Prostate gland (tissue), 2 donors: Measurements from ENCODE around the gene DMD. TPM values are rescaled to one million over a fixed set of nuclear protein-coding genes. Genes with fewer than 3 reads are reported as not detected.

Experiments
- DNase-seq: peaks from one replicate; pipeline ENCODE4 v3.0.0-alpha.2; 2019; ENCODE audit warnings: low spot score
- H3K27ac ChIP-seq, 2 donors: fragments of 200-600 bp; sonication (generic); 2 replicates each; pipeline ENCODE4 v1.5.1; 2017 to 2019
- H3K27me3 ChIP-seq: fragments of 200-600 bp; sonication (generic); replicated peaks from 2 replicates; pipeline ENCODE4 v1.5.1; 2019; ENCODE audit not compliant: insufficient read depth
- H3K36me3 ChIP-seq, 2 donors: fragments of 200-600 bp; sonication (generic); 1 replicate in 1 of 2; 2 replicates in 1 of 2; pipeline versions ENCODE4 v1.5.1 to v1.8.1; 2017 to 2019
- H3K4me1 ChIP-seq: fragments of 200-600 bp; sonication (generic); replicated peaks from 2 replicates; pipeline ENCODE4 v1.5.1; 2019
- H3K4me3 ChIP-seq, 2 donors: fragments of 200-600 bp; sonication (generic); 2 replicates each; pipeline ENCODE4 v1.5.1; 2017 to 2019
- H3K9me3 ChIP-seq: fragments of 200-600 bp; sonication (generic); 2 replicates; pipeline ENCODE4 v1.5.1; 2017
- POLR2A ChIP-seq: fragments of 450-650 bp; IDR thresholded peaks from one replicate; pipeline ENCODE4 v1.6.1; 2016; ENCODE audit warnings: antibody characterized with exemption, mild to moderate bottlenecking
- POLR2AphosphoS5 ChIP-seq: sonication (generic); formaldehyde crosslinking; IDR thresholded peaks from one replicate; pipeline ENCODE4 v1.6.1; 2017; ENCODE audit warnings: antibody characterized with exemption
- WGBS: methylation state at CpG from one replicate; pipeline ENCODE4 v1.1.5; 2018; 5-methylcytosine and 5-hydroxymethylcytosine counted together
- intact Hi-C: fragments of 100-400 bp; cut with DNase I; formaldehyde crosslinking; loops from one replicate; pipeline ENCODE4 v1.14.2; 2022
- total RNA-seq, 2 donors: library from RNA; depleted of rRNA; stranded (reverse); fragments of >200 nt; gene quantifications; one replicate each; pipeline ENCODE4 v1.1.0, GENCODE V29; 2016
- TF ChIP-seq, protein P1 (sequence below), 4 experiments: fragments of 200-600 bp in 2 of 4; fragments of 450-650 bp in 2 of 4; sonication (generic) in 2 of 4; IDR thresholded peaks; 1 replicate in 3 of 4; 2 replicates in 1 of 4; pipeline ENCODE4 v1.5.1; 2016 to 2019; ENCODE audit warnings: antibody characterized with exemption in 4 of 4, mild to moderate bottlenecking in 2 of 4, moderate library complexity in 2 of 4

The DMD gene
- total RNA-seq, 2 donors from 2014 or later = 17.6 to 34.8 TPM

- H3K9me3 ChIP-seq = no peaks in the 10 kb centered on the region
- 30% methylated on average over 3 of the region's 3 CpGs for WGBS
- H3K4me1 ChIP-seq = no peaks in the 10 kb centered on the region
- H3K36me3 ChIP-seq = no peaks in the 10 kb centered on the region
- TF ChIP-seq POLR2A = no peak
- TF ChIP-seq, protein P1, sequence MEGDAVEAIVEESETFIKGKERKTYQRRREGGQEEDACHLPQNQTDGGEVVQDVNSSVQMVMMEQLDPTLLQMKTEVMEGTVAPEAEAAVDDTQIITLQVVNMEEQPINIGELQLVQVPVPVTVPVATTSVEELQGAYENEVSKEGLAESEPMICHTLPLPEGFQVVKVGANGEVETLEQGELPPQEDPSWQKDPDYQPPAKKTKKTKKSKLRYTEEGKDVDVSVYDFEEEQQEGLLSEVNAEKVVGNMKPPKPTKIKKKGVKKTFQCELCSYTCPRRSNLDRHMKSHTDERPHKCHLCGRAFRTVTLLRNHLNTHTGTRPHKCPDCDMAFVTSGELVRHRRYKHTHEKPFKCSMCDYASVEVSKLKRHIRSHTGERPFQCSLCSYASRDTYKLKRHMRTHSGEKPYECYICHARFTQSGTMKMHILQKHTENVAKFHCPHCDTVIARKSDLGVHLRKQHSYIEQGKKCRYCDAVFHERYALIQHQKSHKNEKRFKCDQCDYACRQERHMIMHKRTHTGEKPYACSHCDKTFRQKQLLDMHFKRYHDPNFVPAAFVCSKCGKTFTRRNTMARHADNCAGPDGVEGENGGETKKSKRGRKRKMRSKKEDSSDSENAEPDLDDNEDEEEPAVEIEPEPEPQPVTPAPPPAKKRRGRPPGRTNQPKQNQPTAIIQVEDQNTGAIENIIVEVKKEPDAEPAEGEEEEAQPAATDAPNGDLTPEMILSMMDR (IDR thresholded peaks at IDR 0.05) = no peak
- TF ChIP-seq POLR2AphosphoS5 = no peak
- intact Hi-C loops = no loop called here
- H3K27me3 ChIP-seq = no peaks in the 10 kb centered on the region
- H3K27ac ChIP-seq = no peak overlapping the region
- no peak overlapping the region for H3K4me3 ChIP-seq
- DNase-seq = no peak
Observed at GRCh38 chrX:31629195-31629594, 1582.2 kb downstream of the DMD start.

DNA sequence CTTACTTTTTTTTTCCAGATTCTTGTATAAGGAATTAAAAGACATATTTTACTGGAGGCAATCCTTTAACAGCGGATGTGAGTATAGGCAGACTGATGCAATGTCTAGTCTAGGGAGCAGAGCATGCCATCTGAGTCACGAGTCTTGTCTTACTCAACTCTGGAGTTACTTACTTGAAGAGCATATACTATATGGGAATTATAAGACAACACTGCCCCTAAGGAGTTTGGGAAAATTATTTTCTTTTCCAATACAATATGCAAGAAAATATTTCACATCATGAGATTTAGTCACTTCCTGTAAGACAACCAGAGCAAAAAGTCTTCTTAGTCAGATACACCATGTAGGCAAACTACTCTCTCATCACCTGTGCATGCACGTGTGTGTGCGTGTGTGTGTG is 1602.2 kb downstream of the DMD start:
- no peaks in the 10 kb centered on the region for H3K4me1 ChIP-seq
- no peaks in the 10 kb centered on the region for H3K27me3 ChIP-seq
- intact Hi-C loops = no loop called here
- no peak overlapping the region for H3K4me3 ChIP-seq
- no peak for DNase-seq
- no peaks in the 10 kb centered on the region for H3K9me3 ChIP-seq
- H3K27ac ChIP-seq = no peak overlapping the region
- no peaks in the 10 kb centered on the region for H3K36me3 ChIP-seq
- TF ChIP-seq, protein P1 (IDR thresholded peaks at IDR 0.05) = no peak
- TF ChIP-seq POLR2A = no peak
- 64% methylated on average over 4 of the region's 4 CpGs for WGBS

DNA sequence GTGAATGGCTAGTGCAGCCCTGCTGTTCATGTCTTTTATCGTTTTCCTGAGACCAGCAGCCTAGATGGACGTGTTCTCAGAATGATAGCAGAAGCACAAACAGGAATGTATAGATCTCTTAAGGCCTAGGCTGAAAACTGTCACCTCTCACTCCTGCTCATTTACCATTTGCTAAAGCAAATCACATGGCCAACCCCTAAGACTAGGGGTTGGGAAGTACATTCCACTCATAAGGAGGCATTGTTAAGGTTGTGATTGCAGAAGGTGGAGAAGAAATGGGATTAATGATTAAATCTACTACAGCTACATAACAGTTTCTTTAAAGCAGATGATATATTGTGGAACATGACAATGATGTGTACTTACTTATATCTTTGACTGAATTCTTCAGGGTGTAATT is 1602.7 kb downstream of the DMD start:
- 95% methylated on average over 2 of the region's 2 CpGs for WGBS
- TF ChIP-seq, protein P1 (IDR thresholded peaks at IDR 0.05) = no peak
- no peak for TF ChIP-seq POLR2AphosphoS5
- no peak for TF ChIP-seq POLR2A

GRCh38 chrX:31606771-31607170 is 1604.6 kb downstream of the DMD start:
- DNase-seq = no peak
- WGBS = 88% methylated on average over 4 of the region's 4 CpGs
- Histone ChIP-seq H3K4me3 (no peak overlapping the region), H3K36me3 (no peaks in the 10 kb centered on the region), H3K27me3 (no peaks in the 10 kb centered on the region), H3K4me1 (no peaks in the 10 kb centered on the region), H3K9me3 (no peaks in the 10 kb centered on the region), H3K27ac (no peak overlapping the region)
- TF ChIP-seq, protein P1 (IDR thresholded peaks at IDR 0.05) = no peak
- no peak for TF ChIP-seq POLR2AphosphoS5
- intact Hi-C loops = no loop called here

More for the DNA sequence above, 1602.7 kb downstream of the DMD start:
- Histone ChIP-seq H3K4me3 (no peak overlapping the region), H3K27me3 (no peaks in the 10 kb centered on the region), H3K4me1 (no peaks in the 10 kb centered on the region), H3K9me3 (no peaks in the 10 kb centered on the region), H3K36me3 (no peaks in the 10 kb centered on the region), H3K27ac (no peak overlapping the region)
- intact Hi-C loops = no loop called here
- DNase-seq = no peak

DNA sequence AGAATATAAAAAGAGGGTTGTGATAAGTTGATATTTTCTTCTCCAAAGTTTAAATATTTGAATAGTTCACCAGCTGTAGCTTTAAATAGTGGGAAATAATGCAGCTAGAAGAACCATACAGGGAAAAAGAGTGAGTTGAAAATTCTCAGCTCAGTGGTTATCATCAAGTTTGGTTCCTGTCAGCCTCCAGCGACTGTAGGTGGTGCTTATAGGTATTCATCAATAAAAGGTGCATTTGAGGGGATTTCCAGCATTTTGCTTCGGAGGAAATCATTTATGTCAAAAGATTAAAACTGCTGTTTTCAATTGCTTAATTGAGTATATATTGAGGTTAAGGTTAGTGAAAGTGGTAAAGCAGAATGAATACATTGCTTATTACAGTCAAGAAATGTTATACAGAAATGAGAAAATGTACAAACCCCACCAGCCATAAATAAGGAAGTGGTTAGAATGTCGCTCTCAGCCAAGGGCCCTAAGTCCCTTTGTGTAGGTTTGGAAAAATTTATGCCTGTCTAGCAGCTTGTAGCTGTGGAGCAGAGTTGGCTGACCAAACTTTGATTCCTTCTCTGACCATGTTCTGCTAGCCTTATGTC is 1606.6 kb downstream of the DMD start:
- intact Hi-C loops = no loop called here
- TF ChIP-seq POLR2AphosphoS5 = no peak
- TF ChIP-seq POLR2A = no peak
- TF ChIP-seq, protein P1 (IDR thresholded peaks at IDR 0.05) = no peak
- H3K36me3 ChIP-seq = no peaks in the 10 kb centered on the region
- no peak overlapping the region for H3K27ac ChIP-seq
- 80% methylated on average over 3 of the region's 3 CpGs for WGBS
- no peaks in the 10 kb centered on the region for H3K27me3 ChIP-seq
- no peaks in the 10 kb centered on the region for H3K4me1 ChIP-seq
- no peak for DNase-seq
- no peaks in the 10 kb centered on the region for H3K9me3 ChIP-seq
- H3K4me3 ChIP-seq = no peak overlapping the region
